Measurements from ENCODE around the gene LRRK1.

The LRRK1 gene

GRCh38 chr15:100983221-100983620, 64.1 kb downstream of the LRRK1 start:
- H3K27me3 ChIP-seq (ENCODE audit: insufficient read depth, low read length, poor library complexity) = peaks cover 5% of the 10 kb centered on the region
- H2AFZ ChIP-seq (ENCODE audit: low read depth, low read length) = no peak overlapping the region
- H3K9me3 ChIP-seq (ENCODE audit: insufficient read depth, low read length, severe bottlenecking) = no peaks in the 10 kb centered on the region
- no peak overlapping the region for H3K4me2 ChIP-seq (ENCODE audit: insufficient read depth, low read length)
- no peak for DNase-seq
- no peak overlapping the region for H3K27ac ChIP-seq (ENCODE audit: low read length)
- no peak overlapping the region for H3K4me3 ChIP-seq (ENCODE audit: low read depth in 1 of 2, low read length in 2 of 2)
- no peaks in the 10 kb centered on the region for H4K20me1 ChIP-seq (ENCODE audit: insufficient read depth, low read length)
- no peak for ATAC-seq (ENCODE audit: insufficient read depth, low read depth)
- TF ChIP-seq EZH2 (IDR thresholded peaks at IDR 0.05; ENCODE audit: borderline replicate concordance, low read depth, low read length, severe bottlenecking) (no peak), CTCF (IDR thresholded peaks at IDR 0.05; ENCODE audit: borderline replicate concordance, extremely low read depth, low read length, poor library complexity, severe bottlenecking) (no peak)
- H3K9ac ChIP-seq (ENCODE audit: low read depth, low read length) = no peak overlapping the region
- no peaks in the 10 kb centered on the region for H3K4me1 ChIP-seq (ENCODE audit: insufficient read depth, low read length)
- H3K79me2 ChIP-seq (ENCODE audit: insufficient read depth, low read length) = no peaks in the 10 kb centered on the region
- H3K36me3 ChIP-seq (ENCODE audit: insufficient read depth, low read length) = no peaks in the 10 kb centered on the region

DNA sequence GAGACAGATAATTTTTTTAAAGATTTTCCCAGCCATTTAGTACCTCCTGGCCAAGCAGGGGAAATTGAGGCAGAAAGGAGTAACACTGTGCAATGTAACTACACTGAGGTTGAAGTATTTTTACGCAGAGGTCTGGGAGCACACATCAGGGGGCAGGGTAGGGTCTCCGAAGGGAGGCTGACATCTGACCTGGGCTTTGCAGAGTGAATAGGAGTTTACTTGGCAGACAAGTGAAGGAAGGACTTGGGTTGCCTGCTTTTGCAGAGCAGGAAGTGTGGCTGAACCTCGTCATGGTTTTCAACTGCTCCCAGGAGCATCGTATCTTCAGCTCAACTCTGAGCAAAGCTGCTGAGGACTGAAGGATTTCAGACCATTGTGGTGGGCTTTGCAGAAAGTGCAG, 66.2 kb downstream of the LRRK1 start:
- peaks cover 9% of the 10 kb centered on the region for H3K27me3 ChIP-seq (ENCODE audit: insufficient read depth, low read length, poor library complexity)
- no peaks in the 10 kb centered on the region for H3K36me3 ChIP-seq (ENCODE audit: insufficient read depth, low read length)
- DNase-seq = no peak
- H3K79me2 ChIP-seq (ENCODE audit: insufficient read depth, low read length) = no peaks in the 10 kb centered on the region
- no peaks in the 10 kb centered on the region for H3K9me3 ChIP-seq (ENCODE audit: insufficient read depth, low read length, severe bottlenecking)
- H2AFZ ChIP-seq (ENCODE audit: low read depth, low read length) = no peak overlapping the region
- ATAC-seq (ENCODE audit: insufficient read depth, low read depth) = no peak
- H3K9ac ChIP-seq (ENCODE audit: low read depth, low read length) = no peak overlapping the region
- no peaks in the 10 kb centered on the region for H4K20me1 ChIP-seq (ENCODE audit: insufficient read depth, low read length)
- no peak overlapping the region for H3K4me2 ChIP-seq (ENCODE audit: insufficient read depth, low read length)
- no peak overlapping the region for H3K27ac ChIP-seq (ENCODE audit: low read length)
- TF ChIP-seq EZH2 (IDR thresholded peaks at IDR 0.05; ENCODE audit: borderline replicate concordance, low read depth, low read length, severe bottlenecking) (no peak), CTCF (IDR thresholded peaks at IDR 0.05; ENCODE audit: borderline replicate concordance, extremely low read depth, low read length, poor library complexity, severe bottlenecking) (no peak)
- no peaks in the 10 kb centered on the region for H3K4me1 ChIP-seq (ENCODE audit: insufficient read depth, low read length)
- H3K4me3 ChIP-seq (ENCODE audit: low read depth in 1 of 2, low read length in 2 of 2) = no peak overlapping the region

GRCh38 chr15:100986158-100986896, 67.2 kb downstream of the LRRK1 start:
- Histone ChIP-seq H3K4me3 (ENCODE audit: low read depth in 1 of 2, low read length in 2 of 2) (no peak overlapping the region), H3K9me3 (ENCODE audit: insufficient read depth, low read length, severe bottlenecking) (no peaks in the 10 kb centered on the region), H3K4me1 (ENCODE audit: insufficient read depth, low read length) (no peaks in the 10 kb centered on the region), H4K20me1 (ENCODE audit: insufficient read depth, low read length) (no peaks in the 10 kb centered on the region), H3K79me2 (ENCODE audit: insufficient read depth, low read length) (no peaks in the 10 kb centered on the region), H2AFZ (ENCODE audit: low read depth, low read length) (no peak overlapping the region), H3K9ac (ENCODE audit: low read depth, low read length) (no peak overlapping the region), H3K27ac (ENCODE audit: low read length) (no peak overlapping the region), H3K4me2 (ENCODE audit: insufficient read depth, low read length) (no peak overlapping the region), H3K27me3 (ENCODE audit: insufficient read depth, low read length, poor library complexity) (peaks cover 14% of the 10 kb centered on the region), H3K36me3 (ENCODE audit: insufficient read depth, low read length) (no peaks in the 10 kb centered on the region)
- ATAC-seq (ENCODE audit: insufficient read depth, low read depth) (no peak), DNase-seq (no peak)
- TF ChIP-seq CTCF (IDR thresholded peaks at IDR 0.05; ENCODE audit: borderline replicate concordance, extremely low read depth, low read length, poor library complexity, severe bottlenecking) (no peak), EZH2 (IDR thresholded peaks at IDR 0.05; ENCODE audit: borderline replicate concordance, low read depth, low read length, severe bottlenecking) (no peak)
